Measurements from ENCODE around the gene UNC13D. TPM values are rescaled to one million over a fixed set of nuclear protein-coding genes. Genes with fewer than 3 reads are reported as not detected.
A peak's percentile ranks its signal among the peaks of the same experiment; 100 is the strongest.

Gene UNC13D
- total RNA-seq, 1 donor from 2014 or later: 102 TPM

DNA sequence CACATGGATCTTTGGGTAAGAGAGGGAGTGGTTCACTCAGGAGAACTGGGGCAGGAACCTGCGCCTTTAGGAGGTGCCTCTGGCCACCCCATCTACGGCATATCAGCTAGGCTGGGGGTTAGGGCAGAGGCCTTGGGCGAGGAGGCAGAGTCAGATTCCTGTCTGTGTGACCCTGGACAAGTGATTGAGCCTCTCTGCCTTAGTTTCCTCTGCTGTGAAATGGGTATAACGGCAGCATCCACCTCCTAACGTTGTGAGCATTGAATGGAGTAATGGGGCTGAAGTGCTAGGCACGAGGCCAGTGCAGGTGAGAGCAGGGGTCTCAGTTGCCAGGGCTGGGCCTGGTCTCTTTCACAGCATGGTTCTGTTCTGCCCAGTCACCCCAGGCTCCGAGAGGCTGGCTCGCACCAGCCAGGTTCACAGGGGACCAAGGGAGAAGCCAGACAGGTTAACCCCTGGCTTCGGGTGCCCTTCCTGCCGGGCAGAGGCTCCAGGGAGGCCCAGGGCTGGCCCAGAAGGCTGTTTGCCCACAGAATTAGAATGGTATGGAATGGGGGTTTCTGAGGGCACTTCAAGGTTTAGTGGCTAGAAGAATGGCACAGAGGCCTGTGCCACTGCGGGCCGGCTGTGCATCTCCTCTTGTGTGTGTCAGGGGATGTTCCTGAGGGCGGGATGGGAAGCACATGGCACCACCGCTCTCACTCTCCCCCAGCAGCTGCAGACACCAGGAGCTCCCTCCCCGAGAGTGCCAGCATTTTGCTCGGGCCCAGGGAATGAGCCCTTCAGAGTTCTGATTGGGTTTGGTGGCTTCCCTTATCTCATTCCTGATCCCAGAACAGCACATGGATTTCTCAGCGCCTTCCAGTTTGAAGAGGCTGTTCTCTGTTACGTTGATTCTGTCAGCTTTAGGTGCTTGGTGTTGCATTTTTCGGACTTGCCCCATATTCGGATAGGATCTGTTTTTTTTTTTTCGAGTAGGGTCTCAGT is 23.8 kb downstream of the UNC13D start:
- Mint-ChIP-seq H3K4me1 (peaks cover 5% of the 10 kb centered on the region), H3K4me3 (no peak overlapping the region), H3K27ac (no peak overlapping the region), H3K9me3 (no peaks in the 10 kb centered on the region), H3K27me3 (no peaks in the 10 kb centered on the region), H3K36me3 (ENCODE audit: low read depth) (peaks cover 64% of the 10 kb centered on the region)
- no peak for TF ChIP-seq CTCF (IDR thresholded peaks at IDR 0.05)
- CTCF ChIA-PET: interaction anchor here (0.8 kb wide), 1 partner anchor 1938 kb away, joined by 3 read pairs; no protein-coding TSS in a partner anchor
- intact Hi-C loops (cut with micrococcal nuclease): no loop called here
- POLR2A ChIA-PET: interaction anchor here (0.6 to 0.7 kb wide), 4 partner anchors 16 to 329 kb away, joined by 3 to 4 read pairs (median 3); no protein-coding TSS in a partner anchor
- ATAC-seq (ENCODE audit: low read depth) (no peak), DNase-seq (no peak)

DNA sequence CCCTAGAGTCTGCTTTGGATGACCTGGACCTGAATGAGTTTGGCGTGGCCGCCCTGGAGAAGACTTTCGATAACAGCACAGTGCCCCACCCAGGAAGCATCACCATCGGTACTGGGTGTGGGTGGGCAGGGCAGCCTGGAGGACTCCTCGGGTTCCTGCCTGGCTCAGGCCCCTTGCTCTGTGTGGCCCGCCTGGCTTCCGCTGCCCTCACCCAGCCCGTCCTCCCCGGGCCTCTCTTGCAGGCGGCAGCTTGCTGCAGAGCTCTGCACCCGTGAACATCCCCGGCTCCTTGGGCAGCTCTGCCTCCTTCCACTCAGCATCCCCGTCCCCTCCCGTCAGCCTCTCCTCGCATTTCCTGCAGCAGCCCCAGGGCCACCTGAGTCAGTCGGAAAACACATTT is 24.5 kb downstream of the UNC13D start:
- Mint-ChIP-seq H3K27ac (peak overlapping the region; percentile 18), H3K4me3 (no peak overlapping the region)

DNA sequence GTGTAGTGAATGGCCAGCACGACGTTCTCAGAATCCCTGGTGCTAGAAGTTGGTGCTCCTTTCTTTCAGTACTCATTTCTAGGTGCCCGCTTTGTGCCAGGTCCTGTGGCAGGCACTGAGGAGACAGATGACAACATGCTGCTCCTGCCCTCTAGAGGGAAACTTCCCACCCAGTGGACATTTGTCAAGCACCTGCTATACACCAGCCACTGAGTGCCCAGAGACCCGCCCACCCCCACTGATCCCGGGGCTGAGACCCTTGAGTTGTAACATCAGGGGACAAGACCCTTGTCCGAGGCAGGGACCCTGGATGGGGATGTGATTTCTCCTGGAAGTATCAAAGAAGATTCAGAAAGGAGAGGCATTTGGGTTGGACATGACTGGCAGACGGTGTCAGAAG is 25.1 kb downstream of the UNC13D start:
- CTCF ChIA-PET: interaction anchor here (1.6 kb wide), 1 partner anchor 11 kb away, joined by 3 read pairs; no protein-coding TSS in a partner anchor
- Mint-ChIP-seq H3K36me3 (ENCODE audit: low read depth) (peaks cover 66% of the 10 kb centered on the region), H3K9me3 (no peaks in the 10 kb centered on the region), H3K4me3 (no peak overlapping the region), H3K4me1 (peaks cover 5% of the 10 kb centered on the region), H3K27me3 (no peaks in the 10 kb centered on the region), H3K27ac (no peak overlapping the region)
- ATAC-seq (ENCODE audit: low read depth): no peak
- intact Hi-C loops (cut with micrococcal nuclease): no loop called here
- no peak for TF ChIP-seq CTCF (IDR thresholded peaks at IDR 0.05)
- POLR2A ChIA-PET: no interaction called here
- no peak for DNase-seq

More for the DNA sequence above, 24.5 kb downstream of the UNC13D start:
- ChIA-PET POLR2A (no interaction called here), CTCF (interaction anchor here (0.8 to 1.6 kb wide), 2 partner anchors 10 to 1938 kb away, joined by 3 read pairs; no protein-coding TSS in a partner anchor)
- Mint-ChIP-seq H3K36me3 (ENCODE audit: low read depth) (peaks cover 64% of the 10 kb centered on the region), H3K4me1 (peaks cover 5% of the 10 kb centered on the region), H3K27me3 (no peaks in the 10 kb centered on the region), H3K9me3 (no peaks in the 10 kb centered on the region)
- ATAC-seq (ENCODE audit: low read depth) (no peak), DNase-seq (no peak)
- intact Hi-C loops (cut with micrococcal nuclease): no loop called here
- no peak for TF ChIP-seq CTCF (IDR thresholded peaks at IDR 0.05)

GRCh38 chr17:75818326-75818885 is 25.8 kb downstream of the UNC13D start:
- no peak for TF ChIP-seq CTCF (IDR thresholded peaks at IDR 0.05)
- intact Hi-C loops (cut with micrococcal nuclease): no loop called here
- CTCF ChIA-PET: interaction anchor here (1.6 kb wide), 1 partner anchor 11 kb away, joined by 3 read pairs; no protein-coding TSS in a partner anchor
- H3K36me3 Mint-ChIP-seq (ENCODE audit: low read depth): peaks cover 69% of the 10 kb centered on the region
- no peak overlapping the region for H3K27ac Mint-ChIP-seq
- peaks cover 5% of the 10 kb centered on the region for H3K4me1 Mint-ChIP-seq
- H3K27me3 Mint-ChIP-seq: no peaks in the 10 kb centered on the region
- DNase-seq (no peak), ATAC-seq (ENCODE audit: low read depth) (no peak)
- POLR2A ChIA-PET: interaction anchor here (1.1 kb wide), 1 partner anchor 8 kb away, joined by 3 read pairs; no protein-coding TSS in a partner anchor
- no peak overlapping the region for H3K4me3 Mint-ChIP-seq
- no peaks in the 10 kb centered on the region for H3K9me3 Mint-ChIP-seq

- Mint-ChIP-seq H3K27me3 (no peaks in the 10 kb centered on the region), H3K4me1 (peaks cover 5% of the 10 kb centered on the region), H3K4me3 (no peak overlapping the region), H3K36me3 (ENCODE audit: low read depth) (peaks cover 75% of the 10 kb centered on the region), H3K9me3 (no peaks in the 10 kb centered on the region), H3K27ac (no peak overlapping the region)
- intact Hi-C loops (cut with micrococcal nuclease): no loop called here
- ChIA-PET POLR2A (interaction anchor here (0.6 to 1.1 kb wide), 2 partner anchors 9 to 41 kb away, joined by 3 read pairs; no protein-coding TSS in a partner anchor), CTCF (no interaction called here)
- DNase-seq (no peak), ATAC-seq (ENCODE audit: low read depth) (no peak)
- no peak for TF ChIP-seq CTCF (IDR thresholded peaks at IDR 0.05)
Measured at GRCh38 chr17:75817571-75817970, 26.6 kb downstream of the UNC13D start.
